ENCODE results near the gene KRTAP4-9.

KRTAP4-9 gene

GRCh38 chr17:41125064-41125463, 19.9 kb downstream of the KRTAP4-9 start:
- no peak for ATAC-seq
- no peak for TF ChIP-seq PATZ1 (CRISPR knock-in tag; IDR thresholded peaks at IDR 0.05; ENCODE audit: borderline replicate concordance)
- TF ChIP-seq ESRRG (CRISPR knock-in tag; IDR thresholded peaks at IDR 0.05) = no peak
- no peak for TF ChIP-seq RARB (CRISPR knock-in tag; IDR thresholded peaks at IDR 0.05)
- TF ChIP-seq ZNF8 (CRISPR knock-in tag; IDR thresholded peaks at IDR 0.05) = no peak
- no peak for TF ChIP-seq ZNF70 (CRISPR knock-in tag; IDR thresholded peaks at IDR 0.05)
- no peak for TF ChIP-seq OSR1 (CRISPR knock-in tag; IDR thresholded peaks at IDR 0.05)
- TF ChIP-seq, protein P1, sequence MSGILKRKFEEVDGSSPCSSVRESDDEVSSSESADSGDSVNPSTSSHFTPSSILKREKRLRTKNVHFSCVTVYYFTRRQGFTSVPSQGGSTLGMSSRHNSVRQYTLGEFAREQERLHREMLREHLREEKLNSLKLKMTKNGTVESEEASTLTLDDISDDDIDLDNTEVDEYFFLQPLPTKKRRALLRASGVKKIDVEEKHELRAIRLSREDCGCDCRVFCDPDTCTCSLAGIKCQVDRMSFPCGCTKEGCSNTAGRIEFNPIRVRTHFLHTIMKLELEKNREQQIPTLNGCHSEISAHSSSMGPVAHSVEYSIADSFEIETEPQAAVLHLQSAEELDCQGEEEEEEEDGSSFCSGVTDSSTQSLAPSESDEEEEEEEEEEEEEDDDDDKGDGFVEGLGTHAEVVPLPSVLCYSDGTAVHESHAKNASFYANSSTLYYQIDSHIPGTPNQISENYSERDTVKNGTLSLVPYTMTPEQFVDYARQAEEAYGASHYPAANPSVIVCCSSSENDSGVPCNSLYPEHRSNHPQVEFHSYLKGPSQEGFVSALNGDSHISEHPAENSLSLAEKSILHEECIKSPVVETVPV (CRISPR knock-in tag; IDR thresholded peaks at IDR 0.05) = no peak
- TF ChIP-seq BACH2 (CRISPR knock-in tag; IDR thresholded peaks at IDR 0.05; ENCODE audit: borderline replicate concordance) = no peak
- no peak for TF ChIP-seq POU6F1 (CRISPR knock-in tag; IDR thresholded peaks at IDR 0.05; ENCODE audit: borderline replicate concordance, low read depth)
- no peak for TF ChIP-seq GLIS3 (CRISPR knock-in tag; IDR thresholded peaks at IDR 0.05)
- no peak for TF ChIP-seq TOX (CRISPR knock-in tag; IDR thresholded peaks at IDR 0.05; ENCODE audit: borderline replicate concordance)
- no peak for TF ChIP-seq ZNF565 (CRISPR knock-in tag; conservative IDR thresholded peaks at IDR 0.05; ENCODE audit: low read depth)
- TF ChIP-seq TCF4 (CRISPR knock-in tag; IDR thresholded peaks at IDR 0.05; ENCODE audit: borderline replicate concordance) = no peak
- TF ChIP-seq TSHZ2 (CRISPR knock-in tag; IDR thresholded peaks at IDR 0.05) = no peak

- no peak for ATAC-seq
- TF ChIP-seq RARB (CRISPR knock-in tag; IDR thresholded peaks at IDR 0.05) (no peak), ZFP3 (CRISPR knock-in tag; IDR thresholded peaks at IDR 0.05) (no peak), ARNTL (CRISPR knock-in tag; IDR thresholded peaks at IDR 0.05; ENCODE audit: borderline replicate concordance, low read depth) (no peak), SNAI2 (CRISPR knock-in tag; IDR thresholded peaks at IDR 0.05) (no peak), GLIS3 (CRISPR knock-in tag; IDR thresholded peaks at IDR 0.05) (no peak), ZFP30 (CRISPR knock-in tag; IDR thresholded peaks at IDR 0.05) (no peak), ISL1 (CRISPR knock-in tag; IDR thresholded peaks at IDR 0.05) (no peak), OSR1 (CRISPR knock-in tag; IDR thresholded peaks at IDR 0.05) (no peak), CSDC2 (CRISPR knock-in tag; IDR thresholded peaks at IDR 0.05) (no peak), CREB5 (CRISPR knock-in tag; IDR thresholded peaks at IDR 0.05; ENCODE audit: low read depth) (no peak), TSHZ2 (CRISPR knock-in tag; IDR thresholded peaks at IDR 0.05) (no peak), TOX (CRISPR knock-in tag; IDR thresholded peaks at IDR 0.05; ENCODE audit: borderline replicate concordance) (no peak), ZNF70 (CRISPR knock-in tag; IDR thresholded peaks at IDR 0.05) (no peak)
- TF ChIP-seq, protein P1 (CRISPR knock-in tag; IDR thresholded peaks at IDR 0.05) = no peak
These were observed 21.2 kb downstream of the KRTAP4-9 start for GRCh38 chr17:41126412-41126811.
